PC-9 (cell line): ENCODE results near the gene EXT2. TPM values are rescaled to one million over a fixed set of nuclear protein-coding genes. Genes with fewer than 3 reads are reported as not detected.

Source experiments
- BruUV-seq: library from RNA; stranded (reverse); fragments of 400-500 nt; replicated peaks from 2 replicates; lab custom pipeline; 2021; lab: Mats Ljungman, UMichigan
- CTCF ChIA-PET: fragments of 300-600 bp; sonication (Branson Sonifier 250); formaldehyde crosslinking; loops from one replicate; lab custom pipeline; 2022; ENCODE audit warnings: antibody characterized with exemption; lab: Charles Lee
- POLR2A ChIA-PET: fragments of 300-600 bp; sonication (Branson Sonifier 250); formaldehyde crosslinking; loops from one replicate; lab custom pipeline; 2022; ENCODE audit warnings: antibody characterized with exemption; ENCODE audit not compliant: unreplicated experiment; lab: Charles Lee
- DNase-seq, 2 experiments: peaks; one replicate each; pipeline versions ENCODE4 v3.0.0 to v3.0.0-alpha.2; 2015 to 2022; ENCODE audit warnings: mixed read lengths in 1 of 2
- H2AFZ ChIP-seq: fragments of 200-600 bp; sonication (generic); 2 replicates; pipeline ENCODE4 v1.8.1; 2017; ENCODE audit warnings: antibody characterized with exemption
- H3F3A ChIP-seq: fragments of 200-600 bp; sonication (generic); 2 replicates; pipeline ENCODE4 v1.8.1; 2017; ENCODE audit warnings: antibody characterized with exemption, mild to moderate bottlenecking, low read depth; ENCODE audit not compliant: insufficient read depth
- H3K27ac ChIP-seq: fragments of 200-600 bp; sonication (generic); 2 replicates; pipeline ENCODE4 v1.6.1; 2016; ENCODE audit warnings: mixed run types
- H3K27me3 ChIP-seq: fragments of 200-600 bp; sonication (generic); 2 replicates; pipeline ENCODE4 v1.6.1; 2016; ENCODE audit warnings: low read depth, mixed run types; ENCODE audit not compliant: insufficient read depth
- H3K36me3 ChIP-seq: fragments of 200-600 bp; sonication (generic); 2 replicates; pipeline ENCODE4 v1.6.1; 2016; ENCODE audit warnings: low read depth, mixed run types
- H3K4me1 ChIP-seq: fragments of 200-600 bp; sonication (generic); replicated peaks from 2 replicates; pipeline ENCODE4 v1.6.1; 2016; ENCODE audit warnings: mixed run types; ENCODE audit not compliant: insufficient read depth
- H3K4me2 ChIP-seq: fragments of 200-600 bp; sonication (generic); 2 replicates; pipeline ENCODE4 v1.6.1; 2017; ENCODE audit warnings: mixed run types
- H3K4me3 ChIP-seq: fragments of 200-600 bp; sonication (generic); 2 replicates; pipeline ENCODE4 v1.6.1; 2016; ENCODE audit warnings: mixed run types
- H3K79me2 ChIP-seq: fragments of 200-600 bp; sonication (generic); 2 replicates; pipeline ENCODE4 v1.6.1; 2017; ENCODE audit warnings: low read depth, mixed run types
- H3K9me2 ChIP-seq: fragments of 200-600 bp; sonication (generic); 2 replicates; pipeline ENCODE4 v1.8.1; 2017; ENCODE audit warnings: mild to moderate bottlenecking; ENCODE audit not compliant: insufficient read depth
- H3K9me3 ChIP-seq: fragments of 200-600 bp; sonication (generic); 2 replicates; pipeline ENCODE4 v1.8.1; 2016; ENCODE audit warnings: low read depth; ENCODE audit not compliant: insufficient read depth
- H4K20me1 ChIP-seq: fragments of 200-600 bp; sonication (generic); 2 replicates; pipeline ENCODE4 v1.8.1; 2017; ENCODE audit not compliant: insufficient read depth
- EZH2 ChIP-seq: fragments of 200-600 bp; sonication (generic); IDR thresholded peaks from 2 replicates; pipeline ENCODE4 v1.8.0; 2017; ENCODE audit warnings: antibody characterized with exemption, low read depth
- intact Hi-C: fragments of 100-400 bp; cut with micrococcal nuclease; formaldehyde crosslinking; loops from one replicate; pipeline ENCODE4 v1.10.0; 2022; ENCODE audit not compliant: unreplicated experiment
- total RNA-seq: library from RNA; stranded (reverse); gene quantifications from 2 replicates; pipeline ENCODE4 v1.2.3, GENCODE V29; 2021
- TF ChIP-seq, protein P1 (sequence below): fragments of 200-600 bp; sonication (generic); conservative IDR thresholded peaks from 2 replicates; pipeline ENCODE4 v1.6.1; 2017; ENCODE audit warnings: mixed run types, antibody characterized with exemption, mild to moderate bottlenecking, moderate library complexity

EXT2 gene
- total RNA-seq, 1 experiment from 2014 or later = 72.4 TPM

DNA sequence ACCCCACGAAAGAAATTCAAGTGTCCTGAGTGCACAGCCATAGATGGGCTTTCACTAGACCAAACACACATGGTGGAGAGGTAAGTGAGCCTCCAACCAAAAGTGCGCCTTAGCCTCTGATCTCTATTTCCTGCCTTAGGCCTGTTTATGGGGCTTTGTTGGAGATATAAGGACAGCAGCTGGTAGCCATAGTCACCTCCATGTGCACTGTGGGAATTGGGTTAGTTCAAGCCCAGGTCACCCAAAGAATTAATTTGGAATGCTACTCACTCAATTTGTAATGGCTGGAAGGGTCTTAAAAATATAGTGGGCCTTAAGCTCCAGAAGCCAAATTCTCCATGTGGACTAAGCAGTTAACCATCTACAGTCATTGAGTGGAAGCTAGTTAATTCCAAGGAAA lies 140.8 kb downstream of the EXT2 start:
- ChIA-PET CTCF (no interaction called here), POLR2A (interaction anchor here (0.6 kb wide), 1 partner anchor 13 kb away, joined by 3 read pairs; no protein-coding TSS in a partner anchor)
- Histone ChIP-seq H3K79me2 (no peaks in the 10 kb centered on the region), H2AFZ (no peak overlapping the region), H3K9me3 (no peaks in the 10 kb centered on the region), H3K4me2 (no peak overlapping the region), H3K27me3 (no peaks in the 10 kb centered on the region), H3K36me3 (peaks cover 5% of the 10 kb centered on the region; the same call in 1 of the 2 replicates), H3K27ac (no peak overlapping the region), H3F3A (no peaks in the 10 kb centered on the region), H3K4me3 (no peak overlapping the region), H4K20me1 (peaks cover 5% of the 10 kb centered on the region; the same call in 1 of the 2 replicates), H3K9me2 (no peaks in the 10 kb centered on the region), H3K4me1 (no peaks in the 10 kb centered on the region)
- peak in 1 of 2 experiments; percentile 33 for DNase-seq
- no TSS peak for BruUV-seq
- intact Hi-C loops = no loop called here
- no peak for TF ChIP-seq EZH2
- TF ChIP-seq, protein P1, sequence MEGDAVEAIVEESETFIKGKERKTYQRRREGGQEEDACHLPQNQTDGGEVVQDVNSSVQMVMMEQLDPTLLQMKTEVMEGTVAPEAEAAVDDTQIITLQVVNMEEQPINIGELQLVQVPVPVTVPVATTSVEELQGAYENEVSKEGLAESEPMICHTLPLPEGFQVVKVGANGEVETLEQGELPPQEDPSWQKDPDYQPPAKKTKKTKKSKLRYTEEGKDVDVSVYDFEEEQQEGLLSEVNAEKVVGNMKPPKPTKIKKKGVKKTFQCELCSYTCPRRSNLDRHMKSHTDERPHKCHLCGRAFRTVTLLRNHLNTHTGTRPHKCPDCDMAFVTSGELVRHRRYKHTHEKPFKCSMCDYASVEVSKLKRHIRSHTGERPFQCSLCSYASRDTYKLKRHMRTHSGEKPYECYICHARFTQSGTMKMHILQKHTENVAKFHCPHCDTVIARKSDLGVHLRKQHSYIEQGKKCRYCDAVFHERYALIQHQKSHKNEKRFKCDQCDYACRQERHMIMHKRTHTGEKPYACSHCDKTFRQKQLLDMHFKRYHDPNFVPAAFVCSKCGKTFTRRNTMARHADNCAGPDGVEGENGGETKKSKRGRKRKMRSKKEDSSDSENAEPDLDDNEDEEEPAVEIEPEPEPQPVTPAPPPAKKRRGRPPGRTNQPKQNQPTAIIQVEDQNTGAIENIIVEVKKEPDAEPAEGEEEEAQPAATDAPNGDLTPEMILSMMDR = no peak

DNA sequence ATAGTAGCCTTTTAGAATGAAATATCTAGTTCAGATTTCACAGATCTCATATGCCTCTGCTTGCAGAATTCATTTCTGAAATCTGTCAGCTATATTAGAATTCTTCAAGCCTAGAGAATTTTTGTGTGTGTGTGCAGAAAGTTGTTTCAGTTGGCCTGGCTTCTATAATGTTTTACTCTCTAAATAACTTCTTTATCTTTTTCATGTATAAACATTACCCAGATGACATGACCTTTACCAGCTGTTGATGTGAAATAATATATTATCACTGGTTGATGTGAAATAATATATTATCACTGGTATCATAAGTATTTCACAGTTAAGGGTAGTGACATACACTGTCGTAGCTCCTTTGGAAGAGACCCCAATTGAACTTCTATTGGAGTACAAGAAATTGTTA lies 141.7 kb downstream of the EXT2 start:
- H3K4me2 ChIP-seq = no peak overlapping the region
- H4K20me1 ChIP-seq = peaks cover 5% of the 10 kb centered on the region; the same call in 1 of the 2 replicates
- no peaks in the 10 kb centered on the region for H3K9me3 ChIP-seq
- H3K27ac ChIP-seq = no peak overlapping the region
- H3K4me3 ChIP-seq = no peak overlapping the region
- no peak overlapping the region for H2AFZ ChIP-seq
- H3K27me3 ChIP-seq = no peaks in the 10 kb centered on the region
- intact Hi-C loops = no loop called here
- H3F3A ChIP-seq = no peaks in the 10 kb centered on the region
- ChIA-PET CTCF (no interaction called here), POLR2A (no interaction called here)
- H3K4me1 ChIP-seq = no peaks in the 10 kb centered on the region
- peak in 1 of 2 experiments; percentile 28 for DNase-seq
- TF ChIP-seq, protein P1 = no peak
- no peak for TF ChIP-seq EZH2
- no peaks in the 10 kb centered on the region for H3K9me2 ChIP-seq
- no TSS peak for BruUV-seq
- H3K36me3 ChIP-seq = peaks cover 5% of the 10 kb centered on the region; the same call in 1 of the 2 replicates
- H3K79me2 ChIP-seq = no peaks in the 10 kb centered on the region

DNA sequence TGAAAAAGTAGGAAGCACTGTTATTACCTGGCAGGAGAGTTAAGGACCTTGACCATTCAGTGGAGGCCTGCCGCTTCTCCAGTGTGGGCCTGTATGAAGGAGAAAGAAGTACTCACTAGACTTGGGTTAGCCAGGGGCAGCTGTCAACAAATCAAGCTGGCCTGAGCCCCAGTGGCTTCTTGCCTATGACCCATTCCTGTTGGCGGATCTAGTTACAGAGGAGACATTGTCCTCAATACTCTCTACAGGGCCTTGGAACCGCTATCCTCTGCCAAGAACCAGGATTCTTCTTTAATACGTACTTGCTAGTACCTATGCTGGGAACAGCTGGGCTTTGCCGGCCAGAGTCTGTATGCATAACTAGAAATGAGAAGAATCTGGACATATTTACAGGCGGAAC lies 146.4 kb downstream of the EXT2 start:
- H3K9me3 ChIP-seq = no peaks in the 10 kb centered on the region
- peaks cover 5% of the 10 kb centered on the region; the same call in 1 of the 2 replicates for H3K36me3 ChIP-seq
- no peaks in the 10 kb centered on the region for H4K20me1 ChIP-seq
- no peak overlapping the region for H3K27ac ChIP-seq
- no peaks in the 10 kb centered on the region for H3K27me3 ChIP-seq
- no peak overlapping the region for H3K4me2 ChIP-seq
- CTCF ChIA-PET = no interaction called here
- no peaks in the 10 kb centered on the region for H3K79me2 ChIP-seq
- H3K4me3 ChIP-seq = no peak overlapping the region
- H3K4me1 ChIP-seq = no peaks in the 10 kb centered on the region
- BruUV-seq = no TSS peak
- H2AFZ ChIP-seq = no peak overlapping the region
- TF ChIP-seq EZH2 = no peak
- TF ChIP-seq, protein P1 = no peak
- POLR2A ChIA-PET = no interaction called here
- H3F3A ChIP-seq = no peaks in the 10 kb centered on the region
- intact Hi-C loops = no loop called here
- DNase-seq = no peak
- no peaks in the 10 kb centered on the region for H3K9me2 ChIP-seq
